Nephron (organoid): ENCODE data around the gene COMTD1.
A peak's percentile ranks its signal among the peaks of the same experiment; 100 is the strongest.

Experiments used
- H3K27ac Mint-ChIP-seq, 3 experiments: 2 replicates each; pipeline ENCODE4 v1.8.0; 2020; ENCODE audit warnings: mixed read lengths in 3 of 3, mild to moderate bottlenecking in 2 of 3, moderate library complexity in 1 of 3
- H3K27me3 Mint-ChIP-seq: 2 replicates; pipeline ENCODE4 v1.8.0; 2021; ENCODE audit warnings: low read depth, mild to moderate bottlenecking, moderate library complexity, mixed read lengths
- H3K36me3 Mint-ChIP-seq: 2 replicates; pipeline ENCODE4 v1.8.0; 2020; ENCODE audit warnings: low read depth, mixed read lengths
- H3K4me1 Mint-ChIP-seq: 2 replicates; pipeline ENCODE4 v1.8.0; 2020; ENCODE audit warnings: mixed read lengths
- H3K4me3 Mint-ChIP-seq, 3 experiments: 2 replicates each; pipeline ENCODE4 v1.8.0; 2020; ENCODE audit warnings: mild to moderate bottlenecking in 3 of 3, mixed read lengths in 3 of 3, moderate library complexity in 2 of 3
- H3K9me3 Mint-ChIP-seq: 2 replicates; pipeline ENCODE4 v1.8.0; 2020; ENCODE audit warnings: mixed read lengths
- CTCF ChIP-seq, 3 experiments: fragments of 200-600 bp; sonication (generic); IDR thresholded peaks; one replicate each; pipeline ENCODE4 v1.5.0; 2021; ENCODE audit warnings: antibody characterized with exemption in 3 of 3; ENCODE audit not compliant: unreplicated experiment in 3 of 3

The COMTD1 gene

GRCh38 chr10:75243426-75243825 lies 7.7 kb upstream of the COMTD1 start:
- Mint-ChIP-seq H3K36me3 (no peaks in the 10 kb centered on the region), H3K27me3 (peaks cover 12% of the 10 kb centered on the region), H3K27ac (no peak overlapping the region), H3K4me3 (no peak overlapping the region), H3K4me1 (peaks cover 6% of the 10 kb centered on the region), H3K9me3 (no peaks in the 10 kb centered on the region)
- TF ChIP-seq CTCF (IDR thresholded peaks at IDR 0.05; ENCODE audit: unreplicated experiment in 3 of 3): no peak

GRCh38 chr10:75240329-75241076 lies 4.7 kb upstream of the COMTD1 start:
- H3K27me3 Mint-ChIP-seq: peaks cover 12% of the 10 kb centered on the region
- peak overlapping the region in 1 of 3 experiments; percentile 48 for H3K27ac Mint-ChIP-seq
- peaks cover 11% of the 10 kb centered on the region for H3K4me1 Mint-ChIP-seq
- TF ChIP-seq CTCF (IDR thresholded peaks at IDR 0.05; ENCODE audit: unreplicated experiment in 3 of 3): no peak
- H3K36me3 Mint-ChIP-seq: no peaks in the 10 kb centered on the region
- H3K4me3 Mint-ChIP-seq: no peak overlapping the region
- H3K9me3 Mint-ChIP-seq: no peaks in the 10 kb centered on the region

GRCh38 chr10:75239096-75239790 lies 3.5 kb upstream of the COMTD1 start:
- H3K27ac Mint-ChIP-seq: peak overlapping the region; percentile 29 to 65 (median 33)
- H3K36me3 Mint-ChIP-seq: no peaks in the 10 kb centered on the region
- no peaks in the 10 kb centered on the region for H3K9me3 Mint-ChIP-seq
- H3K27me3 Mint-ChIP-seq: peaks cover 12% of the 10 kb centered on the region
- H3K4me1 Mint-ChIP-seq: peaks cover 11% of the 10 kb centered on the region
- H3K4me3 Mint-ChIP-seq: peak overlapping the region in 2 of 3 experiments; percentile 22 to 38
- no peak for TF ChIP-seq CTCF (IDR thresholded peaks at IDR 0.05; ENCODE audit: unreplicated experiment in 3 of 3)

GRCh38 chr10:75238182-75239095 lies 2.7 kb upstream of the COMTD1 start:
- Mint-ChIP-seq H3K4me1 (peaks cover 12% of the 10 kb centered on the region), H3K36me3 (peaks cover 1% of the 10 kb centered on the region), H3K4me3 (peak overlapping the region in 2 of 3 experiments; percentile 22 to 38), H3K27ac (peak overlapping the region in 2 of 3 experiments; percentile 29 to 65), H3K9me3 (no peaks in the 10 kb centered on the region), H3K27me3 (peaks cover 12% of the 10 kb centered on the region)
- no peak for TF ChIP-seq CTCF (IDR thresholded peaks at IDR 0.05; ENCODE audit: unreplicated experiment in 3 of 3)

- Mint-ChIP-seq H3K9me3 (no peaks in the 10 kb centered on the region), H3K36me3 (peaks cover 21% of the 10 kb centered on the region), H3K27me3 (peaks cover 7% of the 10 kb centered on the region), H3K4me3 (peak overlapping the region; percentile 73 to 85 (median 81)), H3K27ac (peak overlapping the region in 2 of 3 experiments; percentile 19 to 33), H3K4me1 (peaks cover 15% of the 10 kb centered on the region)
- peak in 2 of 3 experiments; percentile 34 to 42 for TF ChIP-seq CTCF (IDR thresholded peaks at IDR 0.05; ENCODE audit: unreplicated experiment in 3 of 3)
These were observed 545 bp upstream of the COMTD1 start for GRCh38 chr10:75236178-75236825.
